ENCODE results near the gene WDR74. TPM values are rescaled to one million over a fixed set of nuclear protein-coding genes. Genes with fewer than 3 reads are reported as not detected.
A peak's percentile ranks its signal among the peaks of the same experiment; 100 is the strongest.
"Not testable (repeated sequence)": the region's sequence is repeated elsewhere in the genome, so short reads cannot be mapped to it uniquely, and the experiment has no call there.

WDR74 gene
- total RNA-seq, 4 donors from 2014 or later, result 66.4 to 133 (median 87.0) TPM

- peak overlapping the region; percentile 97 to 99 (median 98) for H3K27ac ChIP-seq
- H3K4me1 ChIP-seq, result peaks cover 20% of the 10 kb centered on the region in 2 donors
- intact Hi-C loops (cut with DNase I; ENCODE audit: low total_unique reads), result loop anchor here (1.0 to 5.0 kb wide), 4 partner anchors 13 to 295 kb away; partner anchors contain the start of genes AHNAK, BSCL2 and GNG3
- in situ Hi-C loops (cut with MboI; ENCODE audit: low sequenced_read_pairs in 4 of 4), result no loop called here
- peak overlapping the region; percentile 60 to 100 (median 72) for H3K4me3 ChIP-seq
- H3K27me3 ChIP-seq, result no peaks in the 10 kb centered on the region
- TF ChIP-seq, protein P1, sequence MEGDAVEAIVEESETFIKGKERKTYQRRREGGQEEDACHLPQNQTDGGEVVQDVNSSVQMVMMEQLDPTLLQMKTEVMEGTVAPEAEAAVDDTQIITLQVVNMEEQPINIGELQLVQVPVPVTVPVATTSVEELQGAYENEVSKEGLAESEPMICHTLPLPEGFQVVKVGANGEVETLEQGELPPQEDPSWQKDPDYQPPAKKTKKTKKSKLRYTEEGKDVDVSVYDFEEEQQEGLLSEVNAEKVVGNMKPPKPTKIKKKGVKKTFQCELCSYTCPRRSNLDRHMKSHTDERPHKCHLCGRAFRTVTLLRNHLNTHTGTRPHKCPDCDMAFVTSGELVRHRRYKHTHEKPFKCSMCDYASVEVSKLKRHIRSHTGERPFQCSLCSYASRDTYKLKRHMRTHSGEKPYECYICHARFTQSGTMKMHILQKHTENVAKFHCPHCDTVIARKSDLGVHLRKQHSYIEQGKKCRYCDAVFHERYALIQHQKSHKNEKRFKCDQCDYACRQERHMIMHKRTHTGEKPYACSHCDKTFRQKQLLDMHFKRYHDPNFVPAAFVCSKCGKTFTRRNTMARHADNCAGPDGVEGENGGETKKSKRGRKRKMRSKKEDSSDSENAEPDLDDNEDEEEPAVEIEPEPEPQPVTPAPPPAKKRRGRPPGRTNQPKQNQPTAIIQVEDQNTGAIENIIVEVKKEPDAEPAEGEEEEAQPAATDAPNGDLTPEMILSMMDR (IDR thresholded peaks at IDR 0.05 in 4 of 5, conservative IDR thresholded peaks at IDR 0.05 in 1 of 5), result no peak
- DNase-seq (no peak), ATAC-seq (peak; percentile 4 to 9)
- H3K36me3 ChIP-seq, result no peaks in the 10 kb centered on the region
- H3K9me3 ChIP-seq, result no peaks in the 10 kb centered on the region
Observed at GRCh38 chr11:62842171-62842741, 2.9 kb upstream of the WDR74 start.

DNA sequence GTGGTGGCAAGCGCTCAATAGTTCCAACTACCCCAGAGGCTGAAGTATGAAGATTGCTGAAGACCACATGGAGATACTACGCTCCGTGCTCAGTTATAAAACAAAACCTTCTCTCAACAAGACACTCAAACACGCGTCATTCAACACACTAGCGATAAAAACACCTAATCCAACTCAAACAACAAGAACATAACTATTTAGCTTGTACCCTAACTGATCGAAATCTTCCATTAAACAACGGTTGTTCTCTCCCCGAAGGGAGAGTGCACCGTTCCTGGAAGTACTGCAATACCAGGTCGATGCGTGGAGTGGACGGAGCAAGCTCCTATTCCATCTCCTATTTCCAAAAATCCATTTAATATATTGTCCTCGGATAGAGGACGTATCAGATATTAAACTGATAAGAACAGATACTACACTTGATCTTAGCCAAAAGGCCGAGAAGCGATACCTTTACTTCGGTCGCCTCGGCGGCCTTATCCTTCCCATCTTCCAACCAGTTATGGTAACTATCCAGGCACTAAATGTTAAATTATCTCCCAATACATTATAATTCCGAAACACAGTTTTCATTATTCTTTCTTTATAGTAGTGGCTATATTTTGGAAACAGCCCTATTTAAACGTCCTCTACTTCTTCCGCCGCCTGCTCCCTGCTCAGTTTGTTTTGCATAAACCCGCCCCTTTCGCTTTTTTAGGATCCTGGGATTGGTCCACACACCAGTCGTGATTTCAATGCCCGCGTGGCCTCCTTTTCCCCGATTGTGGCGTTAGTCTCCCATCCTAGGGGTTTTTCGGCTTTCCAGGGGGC is 2.2 kb upstream of the WDR74 start:
- no peaks in the 10 kb centered on the region for H3K27me3 ChIP-seq
- H3K4me1 ChIP-seq, result peaks cover 20% of the 10 kb centered on the region in 2 donors
- peak; percentile 73 to 76 for ATAC-seq
- peak; percentile 99 to 100 for TF ChIP-seq POLR2A (IDR thresholded peaks at IDR 0.05)
- TF ChIP-seq, protein P1 (IDR thresholded peaks at IDR 0.05 in 4 of 5, conservative IDR thresholded peaks at IDR 0.05 in 1 of 5), result peak in 1 of 5 experiments; percentile 5
- peak overlapping the region; percentile 97 to 99 (median 98) for H3K27ac ChIP-seq
- no peaks in the 10 kb centered on the region for H3K9me3 ChIP-seq
- peak; percentile 85 to 91 for DNase-seq
- intact Hi-C loops (cut with DNase I; ENCODE audit: low total_unique reads), result loop anchor here (1.0 to 5.0 kb wide), 5 partner anchors 14 to 294 kb away; partner anchors contain the start of genes AHNAK, BSCL2, GNG3 and NXF1
- H3K36me3 ChIP-seq, result peaks cover 0 to 1% of the 10 kb centered on the region in 2 donors
- in situ Hi-C loops (cut with MboI; ENCODE audit: low sequenced_read_pairs in 4 of 4), result no loop called here
- H3K4me3 ChIP-seq, result peak overlapping the region; percentile 82 to 100 (median 96)

DNA sequence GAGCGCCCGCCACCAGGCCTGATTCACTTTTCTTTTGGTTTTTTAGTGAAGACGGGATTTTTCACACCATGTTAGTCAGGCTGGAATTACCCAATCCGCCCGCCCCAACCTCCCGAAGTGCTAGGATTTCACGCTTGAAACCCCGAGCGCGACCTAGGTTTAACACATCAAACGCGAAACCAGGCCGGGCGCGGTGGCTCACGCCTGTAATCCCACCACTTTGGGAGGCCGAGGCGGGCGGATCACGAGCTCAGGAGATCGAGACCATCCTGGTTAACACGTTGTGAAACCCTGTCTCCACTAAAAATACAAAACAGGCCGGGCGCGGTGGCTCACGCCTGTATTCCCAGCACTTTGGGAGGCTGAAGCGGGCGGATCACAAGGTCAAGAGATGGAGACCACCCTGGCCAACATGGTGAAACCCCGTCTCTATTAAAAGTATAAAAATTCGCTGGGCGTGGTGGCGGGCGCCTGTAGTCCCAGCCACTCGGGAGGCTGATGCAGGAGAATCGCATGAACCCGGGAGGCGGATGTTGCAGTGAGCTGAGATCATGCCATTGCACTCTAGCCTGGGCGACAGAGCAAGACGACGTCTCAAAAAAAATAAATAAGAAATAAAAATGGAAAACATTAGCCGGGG is 1.5 kb upstream of the WDR74 start:
- H3K36me3 ChIP-seq; in situ Hi-C loops (cut with MboI; ENCODE audit: low sequenced_read_pairs in 4 of 4); H3K9me3 ChIP-seq; H3K27me3 ChIP-seq: not testable (repeated sequence)
- DNase-seq, result peak; percentile 41 to 69
- H3K4me1 ChIP-seq, result peaks cover 20% of the 10 kb centered on the region in 2 donors
- peak overlapping the region; percentile 97 to 99 (median 98) for H3K27ac ChIP-seq
- peak overlapping the region; percentile 82 to 100 (median 96) for H3K4me3 ChIP-seq
- intact Hi-C loops (cut with DNase I; ENCODE audit: low total_unique reads), result loop anchor here (1.0 to 5.0 kb wide), 4 partner anchors 9 to 294 kb away; partner anchors contain the start of genes AHNAK, BSCL2, GNG3 and NXF1
- peak; percentile 9 to 15 for ATAC-seq

DNA sequence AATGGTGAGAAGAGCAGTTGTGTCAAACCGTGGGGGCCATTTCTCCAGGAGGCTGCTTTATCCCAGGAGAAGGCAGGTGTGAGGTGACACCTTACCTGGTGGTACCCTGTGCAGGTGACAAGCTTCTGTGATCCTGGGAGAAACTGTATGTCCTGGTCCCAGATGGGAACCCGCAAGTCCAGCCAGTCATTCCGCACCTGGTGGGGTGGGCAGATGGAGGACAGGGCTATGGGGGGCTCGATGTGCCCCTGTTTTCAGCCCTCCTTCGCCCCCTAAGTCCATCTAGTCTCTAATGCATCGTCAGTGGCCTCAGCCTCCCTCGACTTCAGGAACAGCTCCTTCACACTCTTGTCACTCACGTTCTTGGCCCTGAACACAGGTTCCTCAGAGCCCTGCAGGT is 4.1 kb downstream of the WDR74 start:
- Histone ChIP-seq H3K27ac (no peak overlapping the region), H3K4me1 (peaks cover 25 to 33% of the 10 kb centered on the region in 2 donors), H3K4me3 (no peak overlapping the region), H3K9me3 (no peaks in the 10 kb centered on the region), H3K36me3 (peaks cover 0 to 34% of the 10 kb centered on the region in 2 donors), H3K27me3 (no peaks in the 10 kb centered on the region)
- DNase-seq (no peak), ATAC-seq (no peak)
- TF ChIP-seq, protein P1 (IDR thresholded peaks at IDR 0.05 in 4 of 5, conservative IDR thresholded peaks at IDR 0.05 in 1 of 5), result no peak
- TF ChIP-seq POLR2A (IDR thresholded peaks at IDR 0.05), result no peak
- intact Hi-C loops (cut with DNase I; ENCODE audit: low total_unique reads) (no loop called here), in situ Hi-C loops (cut with MboI; ENCODE audit: low sequenced_read_pairs in 4 of 4) (no loop called here)

Measured in gastrocnemius medialis (tissue), 4 donors.